Fibroblast of the aortic adventitia (primary cell): ENCODE data around the gene NCOA5. TPM values are rescaled to one million over a fixed set of nuclear protein-coding genes. Genes with fewer than 3 reads are reported as not detected.

Source experiments
- DNase-seq: peaks from one replicate; pipeline ENCODE4 v3.0.0-alpha.2; 2010; ENCODE audit warnings: low read depth
- H3K4me3 ChIP-seq: 2 replicates; pipeline ENCODE4 v1.5.1; 2011; ENCODE audit warnings: low read depth, mild to moderate bottlenecking, control low read depth, low read length, moderate library complexity
- total RNA-seq: library from RNA; depleted of rRNA; stranded (reverse); fragments of >200 nt; gene quantifications from 2 replicates; pipeline ENCODE4 v1.2.3, GENCODE V29; 2012; ENCODE audit warnings: low replicate concordance
- TF ChIP-seq, protein P1 (sequence below): IDR thresholded peaks from 2 replicates; pipeline ENCODE4 v1.5.1; 2011; ENCODE audit warnings: mild to moderate bottlenecking, low read length, control low read depth, inconsistent platforms; ENCODE audit not compliant: insufficient read depth

The NCOA5 gene
- total RNA-seq: 11.9 and 24.0 TPM in 2 replicates

DNA sequence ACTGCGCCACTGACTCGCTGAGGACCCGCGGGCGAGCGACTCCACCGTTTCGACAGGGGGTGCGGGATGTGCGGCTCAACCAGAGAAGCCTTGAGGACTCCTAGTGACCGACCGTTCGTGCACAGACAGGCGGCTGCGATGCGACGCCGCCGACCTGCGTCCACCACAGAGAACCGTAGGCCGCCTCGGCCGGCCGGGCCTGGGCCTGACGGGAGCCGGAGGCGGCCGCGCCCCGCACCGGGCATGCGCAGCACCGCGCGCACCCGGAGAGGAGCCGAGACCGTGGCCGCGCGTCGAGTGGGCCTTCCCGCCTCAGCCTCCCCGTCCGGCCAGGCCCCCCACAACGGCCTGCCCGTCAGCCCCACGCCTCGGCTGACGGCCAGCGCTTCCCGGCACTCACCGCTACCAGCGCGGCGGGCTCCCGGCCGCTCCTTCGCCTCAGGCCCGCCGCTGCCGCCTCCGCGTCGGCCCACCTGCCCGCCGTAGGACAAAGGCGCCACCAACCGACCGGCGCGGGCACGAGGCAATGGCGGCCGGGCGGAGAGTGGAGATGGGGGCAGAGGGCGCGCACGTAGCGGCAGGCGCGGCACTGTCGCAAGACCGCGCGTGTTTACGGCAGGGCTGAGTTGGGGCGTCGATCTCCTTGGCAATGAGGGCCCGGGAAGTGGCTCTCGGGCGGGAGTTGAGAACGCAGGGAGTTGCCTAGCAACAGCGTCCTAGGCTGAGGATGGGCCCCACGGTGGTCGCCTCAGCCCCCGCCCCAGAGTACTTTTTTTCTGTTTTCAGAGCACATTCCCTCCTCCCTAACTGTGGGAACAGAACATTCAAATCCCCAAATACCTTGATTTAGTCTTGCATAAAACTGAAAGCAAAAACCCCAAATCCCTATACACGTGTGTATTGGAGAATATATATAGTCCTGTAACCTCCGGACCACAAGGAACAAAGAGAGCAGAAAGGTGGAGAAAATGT, at the start of gene NCOA5:
Gene NCOA5 (minus strand): TSS at position 546 of the 972 bp plus-strand sequence. CDS start 10,538 bp downstream, outside the sequence.
- peak; percentile 94 for DNase-seq
- peak within 1 kb of the TSS; percentile 90 for H3K4me3 ChIP-seq
- TF ChIP-seq, protein P1, sequence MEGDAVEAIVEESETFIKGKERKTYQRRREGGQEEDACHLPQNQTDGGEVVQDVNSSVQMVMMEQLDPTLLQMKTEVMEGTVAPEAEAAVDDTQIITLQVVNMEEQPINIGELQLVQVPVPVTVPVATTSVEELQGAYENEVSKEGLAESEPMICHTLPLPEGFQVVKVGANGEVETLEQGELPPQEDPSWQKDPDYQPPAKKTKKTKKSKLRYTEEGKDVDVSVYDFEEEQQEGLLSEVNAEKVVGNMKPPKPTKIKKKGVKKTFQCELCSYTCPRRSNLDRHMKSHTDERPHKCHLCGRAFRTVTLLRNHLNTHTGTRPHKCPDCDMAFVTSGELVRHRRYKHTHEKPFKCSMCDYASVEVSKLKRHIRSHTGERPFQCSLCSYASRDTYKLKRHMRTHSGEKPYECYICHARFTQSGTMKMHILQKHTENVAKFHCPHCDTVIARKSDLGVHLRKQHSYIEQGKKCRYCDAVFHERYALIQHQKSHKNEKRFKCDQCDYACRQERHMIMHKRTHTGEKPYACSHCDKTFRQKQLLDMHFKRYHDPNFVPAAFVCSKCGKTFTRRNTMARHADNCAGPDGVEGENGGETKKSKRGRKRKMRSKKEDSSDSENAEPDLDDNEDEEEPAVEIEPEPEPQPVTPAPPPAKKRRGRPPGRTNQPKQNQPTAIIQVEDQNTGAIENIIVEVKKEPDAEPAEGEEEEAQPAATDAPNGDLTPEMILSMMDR: no peak

GRCh38 chr20:46139266-46139889, 49.6 kb upstream of the NCOA5 start:
- H3K4me3 ChIP-seq: no peak overlapping the region
- TF ChIP-seq, protein P1: no peak
- no peak for DNase-seq

DNA sequence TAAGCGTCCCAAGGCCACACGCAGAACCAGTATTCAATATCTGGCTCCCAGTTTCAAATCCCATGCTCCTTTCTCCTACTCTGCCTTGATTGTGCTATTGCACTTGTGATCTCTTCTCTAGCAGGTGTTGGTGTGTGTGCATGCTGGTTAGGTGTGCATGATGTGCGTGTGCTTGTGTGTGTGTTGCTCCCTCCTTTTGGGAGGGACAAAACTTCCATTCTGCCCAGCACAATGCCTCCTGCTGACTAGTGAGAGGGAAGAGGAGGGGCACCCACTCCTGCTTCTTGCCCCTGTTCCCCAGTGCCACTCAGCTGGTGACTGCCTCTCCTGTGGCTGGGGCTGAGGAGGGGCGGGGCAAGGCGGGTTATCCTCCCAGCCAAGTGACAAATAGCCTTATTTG, 48.1 kb upstream of the NCOA5 start:
- TF ChIP-seq, protein P1: no peak
- no peak overlapping the region for H3K4me3 ChIP-seq
- DNase-seq: no peak

DNA sequence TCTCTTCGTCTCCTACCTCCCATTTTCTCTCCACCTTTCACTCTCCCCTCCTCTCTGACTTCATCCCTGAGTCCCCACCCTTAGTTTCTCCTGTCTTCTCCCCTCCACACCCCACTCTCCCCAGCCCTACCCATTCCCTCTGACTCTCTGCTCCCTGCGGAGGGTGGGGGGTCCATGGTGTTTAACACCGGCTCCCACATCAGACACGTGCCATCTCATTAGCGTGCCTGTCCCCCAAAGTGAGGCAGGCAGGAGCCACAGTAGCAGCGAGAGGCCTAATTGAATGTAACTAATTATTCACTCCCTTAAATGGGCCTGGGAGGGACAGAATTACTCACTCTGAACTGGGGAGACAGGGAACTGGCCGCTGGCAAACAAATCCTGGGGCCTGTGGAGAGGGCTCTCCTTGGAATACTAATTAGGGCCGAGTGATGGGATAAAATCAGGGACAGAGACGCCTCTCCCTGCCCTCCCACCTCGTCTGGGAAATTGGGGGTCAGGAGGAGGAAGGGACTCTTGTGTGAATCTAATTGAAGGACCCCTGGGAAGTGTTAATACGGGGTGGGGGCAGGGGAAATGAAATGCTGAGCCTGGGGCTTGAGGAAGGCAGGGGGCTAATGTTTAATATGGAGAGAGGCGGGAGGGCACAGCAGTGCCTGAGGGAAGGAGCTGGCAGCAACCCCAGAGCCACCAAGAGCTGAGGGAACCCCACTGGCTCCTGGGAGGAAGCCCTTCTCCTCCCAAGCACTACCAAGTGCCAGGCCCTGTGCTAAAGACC, 46.3 kb upstream of the NCOA5 start:
- TF ChIP-seq, protein P1: no peak
- no peak overlapping the region for H3K4me3 ChIP-seq
- no peak for DNase-seq

- DNase-seq: no peak
- H3K4me3 ChIP-seq: no peak overlapping the region
- TF ChIP-seq, protein P1: no peak
These were observed 45.0 kb upstream of the NCOA5 start for GRCh38 chr20:46134716-46135115.

- no peak for DNase-seq
- TF ChIP-seq, protein P1: no peak
- H3K4me3 ChIP-seq: no peak overlapping the region
These were observed 44.3 kb upstream of the NCOA5 start for GRCh38 chr20:46133886-46134654.
